ENCODE data around the gene AKR1C8. TPM values are rescaled to one million over a fixed set of nuclear protein-coding genes. Genes with fewer than 3 reads are reported as not detected.
"Not testable (repeated sequence)": the region's sequence is repeated elsewhere in the genome, so short reads cannot be mapped to it uniquely, and the experiment has no call there.

AKR1C8 gene
- total RNA-seq: 1 to 10 TPM in 1 of 2 donors, under 1 TPM in 1; 0.87 to 1.6 TPM
- 0.53 to 3.4 reads per million in 2 donors for total RNA-seq

DNA sequence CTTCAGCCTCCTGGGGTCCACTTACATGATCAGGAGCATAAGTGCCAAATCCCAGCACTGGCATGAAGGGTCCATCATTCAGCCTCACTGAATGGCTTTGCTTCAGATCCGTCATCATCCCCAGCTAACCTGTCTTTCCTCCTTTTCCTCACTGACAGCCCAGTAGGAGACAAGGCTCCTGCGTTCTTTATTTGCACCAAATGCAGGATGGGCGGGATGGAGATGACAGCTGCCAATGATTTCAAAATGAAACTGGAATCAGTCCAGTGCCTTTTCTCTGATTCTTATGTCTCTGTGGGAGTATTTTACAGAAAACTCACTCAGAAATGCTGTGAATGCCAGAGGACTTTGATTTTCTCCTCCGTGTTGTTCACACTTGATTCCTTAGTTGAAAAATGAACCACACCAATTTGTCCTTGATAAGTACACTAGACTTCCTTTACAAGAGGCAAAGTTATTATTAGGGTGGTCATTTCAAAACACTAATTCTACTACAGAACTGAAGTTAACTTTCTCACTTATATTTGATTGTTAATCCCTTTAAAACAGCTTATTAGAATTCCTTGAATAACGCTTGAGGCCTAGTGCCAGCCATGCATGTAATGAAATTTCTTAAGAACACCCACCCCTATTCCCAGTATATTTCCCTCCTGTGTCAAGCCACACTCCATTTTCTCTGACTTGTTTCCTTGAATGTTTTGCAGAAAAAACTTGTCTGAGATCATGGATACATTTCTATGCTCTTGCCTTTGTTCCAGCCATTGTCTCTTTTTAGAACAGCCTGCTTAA is at the start of gene AKR1C8:
Gene AKR1C8, minus strand, starts transcription at position 164 of the 789 bp plus-strand sequence. Its CDS starts 46 bp downstream, at position 118.
- ATAC-seq: no peak
- H3K27me3 Mint-ChIP-seq: no peaks in the 10 kb centered on the region
- no peak within 1 kb of the TSS for H3K27ac Mint-ChIP-seq
- peaks cover 6% of the 10 kb centered on the region for H3K36me3 Mint-ChIP-seq (ENCODE audit: low read depth)
- no peak within 1 kb of the TSS for H3K4me3 Mint-ChIP-seq
- H3K9me3 ChIP-seq (ENCODE audit: control insufficient read depth, low read length, poor library complexity, severe bottlenecking): no peaks in the 10 kb centered on the region
- H3K4me1 Mint-ChIP-seq: no peaks in the 10 kb centered on the region
- DNase-seq: no peak

DNA sequence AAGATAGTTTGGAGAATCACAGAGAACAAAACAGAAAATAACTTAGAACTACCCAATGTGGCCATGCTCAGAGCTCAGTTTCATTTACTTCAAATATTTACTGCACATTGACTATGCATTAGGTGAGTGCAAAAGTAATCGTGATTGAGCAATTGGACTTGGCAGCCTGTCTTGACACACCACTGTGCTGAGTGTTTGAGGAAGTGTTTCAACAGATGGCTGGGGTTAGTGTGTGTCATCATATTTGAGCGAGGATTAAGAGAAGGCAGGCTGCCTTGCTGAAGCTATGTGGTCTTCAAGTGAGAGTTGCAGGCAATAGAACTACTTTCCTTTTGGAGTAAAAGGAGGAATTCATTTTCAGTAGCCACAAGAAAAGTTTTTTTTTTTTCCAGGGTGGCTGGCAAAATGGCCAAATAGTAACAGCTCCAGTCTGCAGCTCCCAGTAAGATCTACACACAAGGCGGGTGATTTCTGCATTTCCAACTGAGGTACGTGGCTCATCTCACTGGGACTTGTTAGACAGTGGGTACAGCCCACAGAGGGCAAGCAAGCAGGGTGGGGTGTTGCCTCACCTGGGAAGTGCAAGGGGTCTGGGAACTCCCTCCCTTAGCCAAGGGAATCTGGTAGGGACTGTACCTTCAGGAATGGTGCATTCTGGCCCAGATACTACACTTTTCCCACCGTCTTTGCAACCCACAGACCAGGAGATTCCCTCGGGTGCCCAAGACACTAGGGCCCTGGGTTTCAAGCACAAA is 49.3 kb upstream of the AKR1C8 start:
- DNase-seq (no peak), ATAC-seq (no peak)
- Mint-ChIP-seq H3K4me3 (no peak overlapping the region), H3K27me3 (no peaks in the 10 kb centered on the region), H3K4me1 (no peaks in the 10 kb centered on the region), H3K27ac (no peak overlapping the region), H3K36me3 (ENCODE audit: low read depth) (peaks cover 9% of the 10 kb centered on the region)
- H3K9me3 ChIP-seq (ENCODE audit: control insufficient read depth, low read length, poor library complexity, severe bottlenecking): no peaks in the 10 kb centered on the region

DNA sequence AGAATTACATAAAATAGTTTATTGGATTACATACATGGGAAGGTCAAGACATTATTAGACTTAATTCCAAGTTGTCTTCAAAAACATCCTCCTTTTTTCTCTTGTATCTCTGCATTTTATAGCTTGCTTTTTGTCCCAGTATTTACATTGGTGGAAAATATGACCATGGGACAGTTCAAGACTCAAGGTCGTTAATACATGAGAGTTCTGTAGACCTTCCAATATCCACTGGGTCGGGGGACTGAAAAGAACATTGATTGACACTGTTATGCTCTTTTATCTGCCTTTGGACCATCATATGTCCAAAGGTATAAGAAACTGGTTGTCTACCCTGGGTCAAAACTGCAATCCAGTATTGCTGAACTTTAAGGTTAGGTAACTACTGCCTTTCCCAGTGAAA is 48.4 kb upstream of the AKR1C8 start:
- no peak for DNase-seq
- H3K4me1 Mint-ChIP-seq: no peaks in the 10 kb centered on the region
- H3K27ac Mint-ChIP-seq: no peak overlapping the region
- ATAC-seq: no peak
- no peaks in the 10 kb centered on the region for H3K27me3 Mint-ChIP-seq
- H3K4me3 Mint-ChIP-seq: no peak overlapping the region
- H3K9me3 ChIP-seq (ENCODE audit: control insufficient read depth, low read length, poor library complexity, severe bottlenecking): no peaks in the 10 kb centered on the region
- peaks cover 9% of the 10 kb centered on the region for H3K36me3 Mint-ChIP-seq (ENCODE audit: low read depth)

DNA sequence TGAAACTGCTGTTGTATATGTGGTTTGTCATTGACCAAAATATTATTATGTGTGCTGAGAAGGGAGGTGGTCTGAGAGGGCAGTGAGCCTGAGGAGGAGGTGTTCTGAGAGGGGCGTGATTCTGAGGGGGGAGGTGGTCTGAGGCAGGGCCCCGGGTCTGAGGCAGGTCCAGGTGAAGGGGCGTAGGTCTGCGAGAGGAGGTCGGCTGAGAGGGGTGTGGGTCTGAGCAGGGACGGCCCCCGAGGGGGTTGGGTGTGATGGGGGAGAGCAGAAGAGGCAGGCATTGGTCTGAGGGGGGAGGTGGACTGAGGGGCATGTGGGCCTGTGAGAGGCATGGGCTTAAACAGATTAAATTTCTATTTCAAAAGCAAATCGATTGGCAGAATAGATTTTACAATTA is 44.1 kb upstream of the AKR1C8 start:
- no peak for ATAC-seq
- no peaks in the 10 kb centered on the region for H3K4me1 Mint-ChIP-seq
- no peak for DNase-seq
- H3K9me3 ChIP-seq (ENCODE audit: control insufficient read depth, low read length, poor library complexity, severe bottlenecking): no peaks in the 10 kb centered on the region
- H3K27me3 Mint-ChIP-seq: no peaks in the 10 kb centered on the region
- H3K27ac Mint-ChIP-seq: no peak overlapping the region
- H3K36me3 Mint-ChIP-seq (ENCODE audit: low read depth): peaks cover 2% of the 10 kb centered on the region
- no peak overlapping the region for H3K4me3 Mint-ChIP-seq

DNA sequence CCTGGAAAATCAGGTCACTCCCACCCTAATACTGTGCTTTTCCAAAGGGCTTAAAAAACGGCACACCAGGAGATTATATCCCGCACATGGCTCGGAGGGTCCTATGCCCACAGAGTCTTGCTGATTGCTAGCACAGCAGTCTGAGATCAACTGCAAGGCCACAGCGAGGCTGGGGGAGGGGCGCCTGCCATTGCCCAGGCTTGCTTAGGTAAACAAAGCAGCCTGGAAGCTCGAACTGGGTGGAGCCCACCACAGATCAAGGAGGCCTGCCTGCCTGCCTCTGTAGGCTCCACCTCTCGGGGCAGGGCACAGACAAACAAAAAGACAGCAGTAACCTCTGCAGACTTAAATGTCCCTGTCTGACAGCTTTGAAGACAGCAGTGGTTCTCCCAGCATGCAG is 38.0 kb upstream of the AKR1C8 start:
- H3K4me1 Mint-ChIP-seq; H3K27me3 Mint-ChIP-seq; H3K9me3 ChIP-seq (ENCODE audit: control insufficient read depth, low read length, poor library complexity, severe bottlenecking); H3K4me3 Mint-ChIP-seq; H3K27ac Mint-ChIP-seq; ATAC-seq; DNase-seq; H3K36me3 Mint-ChIP-seq (ENCODE audit: low read depth): not testable (repeated sequence)

DNA sequence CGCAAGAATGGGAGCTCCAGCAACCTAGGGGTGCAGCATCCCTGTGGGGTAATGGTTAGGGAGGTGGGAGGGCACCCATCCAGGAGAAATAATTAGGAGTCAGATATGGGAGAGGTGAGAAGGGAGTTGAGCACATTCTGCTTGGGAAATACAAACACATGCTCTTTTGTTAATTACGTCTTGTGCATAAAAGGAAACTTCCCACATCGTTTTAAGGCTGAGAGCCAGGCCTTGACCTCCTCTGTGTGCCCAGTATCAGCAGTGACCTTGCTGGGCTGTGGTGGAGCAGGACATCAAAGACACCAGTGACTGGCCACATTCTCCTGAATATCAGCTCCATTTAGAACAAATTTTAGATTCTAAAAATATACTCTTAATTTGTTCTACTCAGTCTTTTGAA is 34.3 kb upstream of the AKR1C8 start:
- H3K4me1 Mint-ChIP-seq: no peaks in the 10 kb centered on the region
- H3K9me3 ChIP-seq (ENCODE audit: control insufficient read depth, low read length, poor library complexity, severe bottlenecking): no peaks in the 10 kb centered on the region
- no peak overlapping the region for H3K4me3 Mint-ChIP-seq
- H3K27ac Mint-ChIP-seq: no peak overlapping the region
- DNase-seq (no peak), ATAC-seq (no peak)
- no peaks in the 10 kb centered on the region for H3K27me3 Mint-ChIP-seq
- no peaks in the 10 kb centered on the region for H3K36me3 Mint-ChIP-seq (ENCODE audit: low read depth)

DNA sequence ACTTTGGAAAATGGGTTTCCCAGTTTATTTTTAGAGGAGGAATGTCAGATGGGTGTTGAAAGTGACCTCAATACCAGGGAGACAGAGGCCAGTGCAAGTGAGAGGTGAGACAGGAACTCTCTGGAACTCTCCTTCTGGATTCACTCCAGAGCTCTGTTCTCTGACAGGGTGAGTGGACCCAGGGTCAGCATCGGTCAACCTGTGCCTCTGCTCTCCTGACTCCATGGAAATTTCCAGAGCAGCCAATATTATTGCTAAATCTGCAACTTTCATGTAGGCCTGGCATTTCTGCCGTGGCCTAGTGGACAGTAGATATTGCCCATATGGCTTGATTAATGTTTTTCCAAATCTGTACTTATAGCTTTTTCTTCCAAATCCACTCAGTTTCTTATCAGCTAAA is 31.9 kb upstream of the AKR1C8 start:
- Mint-ChIP-seq H3K36me3 (ENCODE audit: low read depth) (no peaks in the 10 kb centered on the region), H3K4me1 (no peaks in the 10 kb centered on the region), H3K27ac (no peak overlapping the region), H3K4me3 (no peak overlapping the region), H3K27me3 (no peaks in the 10 kb centered on the region)
- no peaks in the 10 kb centered on the region for H3K9me3 ChIP-seq (ENCODE audit: control insufficient read depth, low read length, poor library complexity, severe bottlenecking)
- ATAC-seq (no peak), DNase-seq (no peak)

DNA sequence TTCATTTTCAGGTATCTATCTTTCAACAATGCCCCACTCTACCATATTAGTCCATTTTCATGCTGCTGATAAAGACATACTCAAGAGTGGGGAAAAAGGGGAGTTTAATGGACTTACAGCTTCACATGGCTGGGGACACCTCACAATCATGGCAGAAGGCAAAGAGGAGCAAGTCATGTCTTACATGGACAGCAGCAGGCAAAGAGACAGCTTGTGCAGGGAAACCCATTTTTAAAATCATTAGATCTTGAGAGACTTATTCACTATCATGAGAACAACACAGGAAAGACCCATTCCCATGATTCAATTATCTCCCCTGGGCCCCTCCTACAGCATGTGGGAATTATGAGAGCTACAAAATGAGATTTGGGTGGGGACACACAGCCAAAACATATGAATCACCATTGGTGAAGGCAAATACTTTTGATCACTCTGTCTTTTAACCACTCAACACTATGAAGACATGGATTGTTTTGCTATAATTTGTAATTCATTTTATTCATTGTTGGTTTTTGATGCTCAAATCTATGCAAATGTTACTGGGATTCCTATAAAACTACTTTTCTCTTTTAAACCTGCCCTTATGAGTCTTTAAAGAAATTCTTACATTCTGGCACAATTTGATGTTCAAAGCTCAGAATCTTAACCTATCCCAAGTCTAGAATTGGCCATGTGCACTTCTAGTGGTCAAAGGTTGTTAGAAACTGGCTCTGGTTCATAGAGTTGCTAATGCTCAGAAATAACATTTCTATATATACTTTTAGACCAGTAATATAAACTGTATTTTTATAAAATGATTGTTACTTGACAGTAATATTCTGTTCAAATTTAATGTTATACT is 27.0 kb upstream of the AKR1C8 start:
- Mint-ChIP-seq H3K36me3 (ENCODE audit: low read depth) (no peaks in the 10 kb centered on the region), H3K4me1 (no peaks in the 10 kb centered on the region), H3K27me3 (no peaks in the 10 kb centered on the region), H3K27ac (no peak overlapping the region), H3K4me3 (no peak overlapping the region)
- no peaks in the 10 kb centered on the region for H3K9me3 ChIP-seq (ENCODE audit: control insufficient read depth, low read length, poor library complexity, severe bottlenecking)
- ATAC-seq: no peak
- DNase-seq: no peak

DNA sequence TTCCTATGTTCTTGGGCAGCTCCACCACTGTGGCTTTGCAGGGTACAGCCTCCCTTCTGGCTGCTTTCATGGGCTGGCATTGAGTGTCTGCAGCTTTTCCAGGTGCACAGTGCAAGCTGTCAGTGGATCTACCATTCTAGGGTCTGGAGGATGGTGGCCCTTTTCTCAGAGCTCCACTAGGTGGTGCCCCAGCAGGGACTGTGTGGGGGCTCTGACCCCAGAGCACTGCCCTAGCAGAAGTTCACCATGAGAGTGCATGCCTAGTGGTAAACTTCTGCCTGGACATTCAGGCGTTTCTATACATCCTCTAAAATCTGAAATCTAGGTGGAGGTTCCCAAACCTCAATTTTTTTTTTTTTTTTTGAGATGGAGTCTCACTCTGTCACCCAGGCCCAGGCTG is 25.3 kb upstream of the AKR1C8 start:
- not testable (repeated sequence) for ATAC-seq; H3K4me1 Mint-ChIP-seq; H3K27me3 Mint-ChIP-seq; DNase-seq; H3K27ac Mint-ChIP-seq; H3K4me3 Mint-ChIP-seq; H3K36me3 Mint-ChIP-seq (ENCODE audit: low read depth); H3K9me3 ChIP-seq (ENCODE audit: control insufficient read depth, low read length, poor library complexity, severe bottlenecking)

DNA sequence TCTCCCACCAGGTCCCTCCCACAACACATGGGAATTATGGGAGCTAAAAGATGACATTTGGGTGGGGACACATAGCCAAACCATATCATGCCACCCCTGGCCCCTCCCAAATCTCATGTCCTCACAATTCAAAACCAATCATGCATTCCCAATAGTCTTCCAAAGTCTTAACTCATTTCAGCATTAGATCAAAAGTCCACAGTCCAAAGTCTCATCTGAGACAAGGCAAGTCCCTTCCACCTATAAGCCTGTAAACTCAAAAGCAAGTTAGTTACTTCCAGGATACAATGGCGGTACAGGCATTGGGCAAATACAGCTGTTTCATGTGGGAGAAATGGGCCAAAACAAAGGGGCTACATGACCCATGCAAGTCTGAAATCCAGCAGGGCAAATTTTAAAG is 24.8 kb upstream of the AKR1C8 start:
- H3K36me3 Mint-ChIP-seq (ENCODE audit: low read depth); H3K27me3 Mint-ChIP-seq; H3K4me1 Mint-ChIP-seq; H3K9me3 ChIP-seq (ENCODE audit: control insufficient read depth, low read length, poor library complexity, severe bottlenecking); H3K27ac Mint-ChIP-seq; ATAC-seq; H3K4me3 Mint-ChIP-seq; DNase-seq: not testable (repeated sequence)

DNA sequence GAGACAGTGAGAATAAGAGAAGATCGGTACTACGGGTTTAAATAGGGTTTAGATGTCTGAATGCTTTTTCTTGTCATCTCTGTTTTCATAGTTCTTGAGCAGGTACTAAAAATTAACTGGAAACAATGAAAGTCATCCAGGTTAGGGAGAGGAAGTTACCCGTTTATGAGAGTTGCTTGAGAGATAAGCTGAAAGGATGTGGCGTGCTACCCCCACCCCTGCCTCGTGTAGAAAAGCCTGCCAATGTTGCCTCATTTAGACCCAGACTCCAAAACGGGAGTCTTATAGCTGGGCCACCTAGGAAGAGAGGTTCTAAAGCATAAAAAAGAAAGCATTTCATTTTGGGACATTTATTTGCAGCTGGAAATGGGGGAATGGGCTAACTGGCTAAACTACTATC is 21.8 kb upstream of the AKR1C8 start:
- no peak overlapping the region for H3K27ac Mint-ChIP-seq
- H3K27me3 Mint-ChIP-seq: peaks cover 15% of the 10 kb centered on the region
- peaks cover 3% of the 10 kb centered on the region for H3K36me3 Mint-ChIP-seq (ENCODE audit: low read depth)
- H3K9me3 ChIP-seq (ENCODE audit: control insufficient read depth, low read length, poor library complexity, severe bottlenecking): no peaks in the 10 kb centered on the region
- peaks cover 3% of the 10 kb centered on the region for H3K4me1 Mint-ChIP-seq
- ATAC-seq: no peak
- DNase-seq: no peak
- H3K4me3 Mint-ChIP-seq: no peak overlapping the region

DNA sequence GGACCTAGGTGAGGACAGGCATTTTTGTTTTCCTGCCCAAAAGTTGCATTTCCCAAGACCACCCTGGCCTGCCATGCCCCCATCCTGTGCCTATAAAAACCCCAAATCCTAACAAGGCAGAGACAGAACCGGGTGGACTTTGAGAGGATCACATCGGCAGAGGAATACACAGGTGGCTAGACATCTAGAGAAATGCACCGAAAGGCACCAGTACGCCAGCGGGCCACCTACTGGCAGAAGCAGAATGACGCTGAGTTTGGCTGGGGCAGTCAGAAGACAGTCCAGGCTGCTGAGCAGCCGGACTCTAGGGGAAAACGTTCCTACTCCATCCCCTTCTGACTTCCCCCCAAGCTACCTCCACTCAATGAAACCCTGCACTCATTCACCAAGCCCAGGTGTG is 14.4 kb upstream of the AKR1C8 start:
- DNase-seq: no peak
- no peak for ATAC-seq
- Mint-ChIP-seq H3K27me3 (peaks cover 5% of the 10 kb centered on the region), H3K4me3 (no peak overlapping the region), H3K36me3 (ENCODE audit: low read depth) (no peaks in the 10 kb centered on the region), H3K27ac (no peak overlapping the region), H3K4me1 (no peaks in the 10 kb centered on the region)
- no peaks in the 10 kb centered on the region for H3K9me3 ChIP-seq (ENCODE audit: control insufficient read depth, low read length, poor library complexity, severe bottlenecking)

DNA sequence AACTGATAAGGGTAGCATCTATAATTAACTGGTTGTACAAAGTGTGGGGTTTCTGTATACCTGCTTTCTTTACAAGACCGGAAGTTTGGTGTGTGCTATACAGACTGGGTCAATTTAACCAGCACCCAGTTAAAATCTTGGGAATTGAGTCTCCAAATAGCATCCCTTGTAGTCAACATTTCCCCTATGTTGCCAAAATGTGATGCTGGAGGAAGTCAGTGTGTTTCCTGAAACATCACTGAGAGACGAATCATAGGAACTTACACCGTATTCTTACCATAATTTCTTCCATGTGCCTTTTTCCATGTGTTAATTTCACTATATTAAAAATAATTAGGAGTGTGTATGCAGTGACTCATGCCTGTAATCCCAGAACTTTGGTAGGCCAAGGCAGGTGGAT is 13.4 kb upstream of the AKR1C8 start:
- no peak for DNase-seq
- peaks cover 3% of the 10 kb centered on the region for H3K4me1 Mint-ChIP-seq
- no peak for ATAC-seq
- no peak overlapping the region for H3K27ac Mint-ChIP-seq
- no peak overlapping the region for H3K4me3 Mint-ChIP-seq
- no peaks in the 10 kb centered on the region for H3K36me3 Mint-ChIP-seq (ENCODE audit: low read depth)
- no peaks in the 10 kb centered on the region for H3K9me3 ChIP-seq (ENCODE audit: control insufficient read depth, low read length, poor library complexity, severe bottlenecking)
- peaks cover 3% of the 10 kb centered on the region for H3K27me3 Mint-ChIP-seq
